Putamen (tissue), 1 donor: Measurements from ENCODE around the gene ZBTB20.
"Not testable (repeated sequence)": the region's sequence is repeated elsewhere in the genome, so short reads cannot be mapped to it uniquely, and the experiment has no call there.

Source experiments
- DNase-seq: peaks from one replicate; pipeline ENCODE4 v3.0.0-alpha.2; 2016; ENCODE audit warnings: low spot score

Gene ZBTB20

DNA sequence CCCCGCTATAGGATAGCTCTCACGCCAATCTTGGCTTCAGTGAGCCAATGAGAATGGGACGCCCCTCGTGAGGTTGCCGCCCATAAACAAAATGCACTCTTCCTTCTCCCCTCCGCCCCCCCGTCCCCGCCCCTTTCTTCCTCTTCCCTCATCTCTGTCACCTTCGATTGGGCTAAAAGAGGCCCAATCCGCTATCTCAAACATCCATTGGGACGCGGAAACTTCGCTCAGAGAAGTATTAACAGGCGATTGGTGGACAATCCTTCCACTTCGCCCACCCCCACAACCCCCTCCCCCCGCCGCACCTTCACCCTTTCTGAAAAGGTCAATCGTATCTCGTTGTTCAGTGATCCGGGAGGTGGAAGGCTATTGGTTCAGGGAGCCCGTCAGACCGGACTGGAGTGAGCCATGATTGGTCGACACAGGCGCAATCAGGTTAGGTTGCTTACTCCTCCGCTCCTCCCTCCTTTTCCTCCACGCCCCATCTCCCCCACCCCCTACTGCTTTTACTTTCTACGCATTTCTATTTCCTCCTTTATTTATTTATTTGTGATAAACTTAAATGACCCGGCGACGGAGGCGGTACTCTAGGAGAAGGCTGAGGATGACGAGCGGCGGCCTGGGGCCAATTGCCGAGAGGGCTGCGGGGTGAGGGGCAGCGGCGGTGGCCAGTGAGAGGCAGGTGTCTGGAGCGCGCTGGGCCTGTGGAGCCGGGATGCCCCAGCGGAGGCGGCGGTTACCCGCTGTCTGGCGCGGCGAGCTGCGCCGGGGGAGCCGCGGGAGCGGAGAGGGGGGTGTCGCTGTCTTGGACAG, 447 bp upstream of the ZBTB20 start:
- peak; percentile 100 for DNase-seq

DNA sequence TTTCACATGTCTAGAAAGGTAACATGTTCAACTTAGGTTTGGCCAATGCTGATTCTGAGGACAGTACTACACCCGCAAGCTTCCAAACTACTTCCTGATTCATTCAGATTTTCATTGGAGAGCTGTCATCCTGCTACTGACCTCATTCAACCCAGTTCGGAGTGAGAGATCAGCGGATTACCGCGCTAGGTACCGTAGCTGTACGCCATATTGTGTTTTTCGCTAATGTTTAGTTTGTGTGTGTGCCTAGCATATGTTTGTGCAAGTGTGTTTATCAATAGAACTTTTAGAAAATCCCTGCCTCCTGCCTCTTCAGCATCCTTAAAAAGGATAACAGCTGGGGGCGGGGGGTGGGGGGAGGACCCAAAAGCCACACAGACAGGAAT, 1.1 kb downstream of the ZBTB20 start:
- DNase-seq: peak; percentile 58

DNA sequence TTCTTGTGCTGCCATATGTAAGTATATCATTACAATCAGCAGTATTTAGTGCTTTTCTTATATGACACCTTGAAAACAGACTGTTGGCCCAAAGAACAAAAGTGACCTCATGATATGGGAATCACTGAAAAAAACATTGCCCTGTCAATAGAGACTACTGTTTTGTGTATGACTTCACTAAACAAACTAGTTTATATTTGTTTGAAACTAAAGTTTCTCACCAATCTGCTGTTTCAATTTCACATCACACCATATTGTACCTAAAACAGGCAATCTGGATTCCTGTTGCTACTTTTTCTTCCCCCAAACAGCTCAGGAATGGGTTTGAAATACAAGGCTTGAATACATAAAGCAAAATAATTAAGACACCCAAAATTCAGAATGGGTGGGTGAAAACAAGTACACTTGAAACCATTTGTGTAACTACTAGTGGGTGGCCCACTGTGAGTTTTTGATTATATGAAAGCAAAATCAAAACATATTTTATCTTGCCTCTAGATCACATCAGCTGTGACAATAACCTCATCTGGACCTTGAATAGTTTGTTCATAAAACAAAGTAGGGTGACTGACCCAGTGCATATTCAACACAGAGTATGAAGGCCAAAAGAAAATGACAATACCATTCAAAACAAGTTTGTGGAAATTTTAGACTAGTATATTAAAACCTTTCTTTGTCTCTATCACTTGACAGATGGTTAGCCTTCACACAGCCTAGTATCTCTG, 5.9 kb downstream of the ZBTB20 start:
- no peak for DNase-seq

DNA sequence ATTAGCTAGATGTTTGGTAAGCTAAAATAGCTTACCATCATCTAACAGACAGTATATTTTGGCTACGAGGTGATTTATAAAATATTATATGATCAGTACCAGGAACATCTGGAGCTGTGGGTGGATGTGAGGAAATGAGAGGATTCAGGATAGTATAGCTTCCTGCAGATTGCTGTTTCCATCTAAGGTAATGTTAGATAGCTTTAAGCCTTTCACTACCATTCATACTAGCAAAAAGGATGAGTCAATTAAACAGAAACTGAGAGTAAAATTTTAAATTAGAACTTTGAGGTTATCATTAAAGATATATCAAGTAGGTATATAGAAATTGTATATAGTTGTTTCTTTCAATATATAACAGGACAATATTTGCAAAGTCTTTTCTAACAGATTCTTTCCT, 8.0 kb downstream of the ZBTB20 start:
- no peak for DNase-seq

DNA sequence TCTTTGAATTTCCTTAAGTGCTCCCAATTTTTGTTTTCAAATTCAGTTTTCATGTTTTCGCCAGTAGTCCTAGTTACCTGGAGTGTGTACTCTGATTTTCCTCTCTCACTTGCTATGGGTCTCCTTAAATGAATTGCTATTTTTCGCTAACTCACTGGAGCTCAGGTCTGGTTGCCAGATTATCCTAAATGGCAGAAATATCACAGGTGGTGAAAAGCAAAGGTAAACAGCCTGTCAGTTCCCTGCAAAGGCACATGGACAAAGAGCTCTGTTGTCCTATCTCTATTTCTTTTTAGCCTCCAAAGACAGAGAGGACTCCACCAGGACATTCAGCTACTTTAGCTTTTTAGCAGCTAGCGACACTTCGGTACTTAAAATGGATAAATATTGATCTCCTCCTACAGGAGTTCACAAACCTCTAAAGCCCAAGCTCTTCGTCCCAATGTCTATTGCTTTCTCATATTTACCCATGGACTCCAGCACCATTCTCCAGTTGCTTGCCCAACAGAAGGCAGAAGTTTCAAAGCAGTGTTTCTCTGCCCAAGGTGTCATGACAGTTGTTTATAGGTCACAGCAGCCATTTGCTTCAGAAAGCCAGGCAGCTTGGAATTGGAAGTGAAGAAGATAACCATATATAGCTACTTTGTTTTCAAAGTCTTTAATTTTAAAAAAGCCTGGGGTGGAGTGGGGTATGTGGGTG, 12.3 kb downstream of the ZBTB20 start:
- DNase-seq: no peak

DNA sequence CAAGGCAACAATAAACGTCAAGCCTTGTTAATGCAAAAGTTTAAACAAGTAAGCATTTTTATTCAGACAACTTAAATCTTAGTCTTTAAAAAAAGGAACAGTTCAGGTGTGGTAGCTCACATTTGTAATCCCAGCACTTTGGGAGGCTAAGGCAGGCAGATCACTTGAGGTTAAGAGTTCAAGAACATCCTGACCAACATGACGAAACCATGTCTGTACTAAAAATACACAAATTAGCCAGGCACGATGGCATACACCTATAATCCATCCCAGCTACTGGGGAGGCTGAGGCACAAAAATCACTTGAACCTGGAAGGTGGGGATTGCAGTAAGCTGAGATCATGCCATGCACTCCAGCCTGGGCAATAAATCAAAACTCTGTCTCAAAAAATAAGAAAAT, 19.9 kb downstream of the ZBTB20 start:
- DNase-seq: no peak

DNA sequence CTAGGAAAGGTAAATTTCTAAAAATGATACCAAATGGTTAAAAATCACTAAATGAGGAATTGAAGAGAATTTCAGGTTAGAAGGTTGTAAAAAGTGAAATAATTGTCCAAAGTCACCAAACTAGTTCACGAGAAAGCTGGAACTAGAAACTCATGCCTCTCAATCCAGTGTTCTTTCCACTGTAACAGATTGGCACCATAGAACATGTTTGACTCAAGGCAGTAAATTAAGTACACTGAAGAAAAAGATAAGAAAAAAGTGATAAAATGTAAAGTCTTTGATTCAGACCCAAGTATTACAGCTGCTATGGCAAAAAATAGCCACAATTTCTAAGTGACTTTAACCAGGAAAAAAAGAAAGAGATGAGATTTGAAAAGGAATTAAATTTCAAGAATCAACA, 26.5 kb downstream of the ZBTB20 start:
- no peak for DNase-seq

DNA sequence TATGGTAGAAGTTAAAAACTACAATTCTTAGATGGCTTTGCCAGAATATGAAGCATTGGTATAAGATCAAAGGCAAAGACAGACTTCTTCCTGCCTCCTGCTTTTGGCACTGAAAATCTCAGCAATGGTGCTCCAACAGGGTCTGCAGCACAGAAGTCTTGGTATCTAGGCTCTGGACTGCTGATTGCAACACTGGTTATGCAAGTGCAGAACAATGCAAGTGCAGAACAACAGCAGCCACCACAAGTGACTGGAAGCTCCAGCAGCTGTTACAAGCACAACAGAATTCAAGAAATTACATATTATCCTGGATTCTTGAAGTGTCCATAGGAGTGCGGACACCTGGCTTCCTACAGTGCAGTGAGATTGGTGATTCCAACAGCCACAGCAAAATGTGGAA, 33.7 kb downstream of the ZBTB20 start:
- DNase-seq: no peak

DNA sequence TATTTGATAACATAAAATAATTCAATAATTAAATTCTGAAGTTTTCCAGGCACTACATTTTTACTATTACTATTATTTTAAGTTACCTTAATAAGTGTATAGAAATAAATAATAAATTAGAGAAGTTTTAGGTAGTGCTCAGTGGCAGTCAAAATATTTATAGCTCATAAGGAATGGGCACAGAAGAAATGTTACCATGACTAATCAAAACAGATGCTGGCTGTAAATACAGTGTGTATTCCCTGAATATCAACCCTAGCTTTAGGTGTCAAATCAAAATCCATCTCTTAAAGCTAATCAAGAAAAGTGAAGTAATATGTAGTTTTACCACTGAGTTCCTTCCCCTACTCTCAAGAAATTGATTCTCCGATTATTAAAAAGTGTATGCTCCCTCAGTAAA, 35.5 kb downstream of the ZBTB20 start:
- DNase-seq: no peak

DNA sequence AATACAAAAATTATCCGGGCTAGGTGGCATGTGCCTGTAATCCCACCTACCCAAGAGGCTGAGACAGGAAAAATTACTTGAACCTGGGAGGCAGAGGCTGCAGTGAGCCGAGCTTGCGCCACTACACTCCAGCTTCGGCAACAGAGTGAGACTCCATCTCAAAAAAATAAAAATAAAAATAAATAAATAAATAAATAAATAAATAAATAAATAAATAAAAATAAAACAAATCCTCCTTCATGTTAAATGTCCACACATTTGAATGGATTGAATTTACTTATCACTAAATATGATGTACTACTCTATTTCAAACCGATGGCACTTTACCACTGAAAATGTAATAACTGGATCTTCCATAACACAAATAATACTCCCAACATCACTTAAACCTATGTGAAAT, 36.3 kb downstream of the ZBTB20 start:
- DNase-seq: no peak

DNA sequence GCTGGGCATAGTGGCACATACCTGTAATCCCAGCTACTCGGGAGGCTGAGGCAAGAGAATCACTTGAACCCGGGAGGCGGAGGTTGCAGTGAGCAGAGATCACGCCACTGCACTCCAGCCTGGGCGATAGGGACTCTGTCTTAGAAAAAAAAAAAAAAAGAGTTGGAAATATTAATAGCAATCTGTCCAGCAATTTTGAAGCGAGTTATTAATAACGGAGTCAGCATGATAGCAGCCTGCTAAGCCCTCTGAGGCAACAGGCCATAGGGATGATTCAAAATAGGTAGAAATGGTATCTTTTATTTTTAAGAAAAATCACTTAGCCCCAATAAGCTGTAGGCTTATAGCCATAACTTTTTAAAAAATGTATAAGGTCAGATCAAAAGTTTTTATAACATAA, 37.0 kb downstream of the ZBTB20 start:
- not testable (repeated sequence) for DNase-seq

DNA sequence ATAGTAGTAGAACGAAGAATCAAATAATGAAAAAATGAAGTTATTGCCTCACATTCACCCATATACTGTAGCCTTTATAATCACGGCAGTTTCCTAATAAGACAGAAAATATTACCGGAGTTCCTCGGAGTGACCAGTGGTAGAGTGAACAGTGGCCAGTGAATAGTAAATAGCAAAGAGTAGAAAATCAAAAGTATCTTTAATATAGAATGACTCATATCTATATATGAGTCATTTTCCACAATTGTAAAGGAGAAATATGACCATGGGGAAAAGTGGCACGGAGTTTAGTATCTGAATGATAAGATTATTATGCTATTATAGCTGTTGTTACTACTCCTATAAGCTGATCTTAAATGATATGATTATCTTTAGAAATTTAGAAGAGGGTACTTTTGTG, 38.5 kb downstream of the ZBTB20 start:
- DNase-seq: no peak

DNA sequence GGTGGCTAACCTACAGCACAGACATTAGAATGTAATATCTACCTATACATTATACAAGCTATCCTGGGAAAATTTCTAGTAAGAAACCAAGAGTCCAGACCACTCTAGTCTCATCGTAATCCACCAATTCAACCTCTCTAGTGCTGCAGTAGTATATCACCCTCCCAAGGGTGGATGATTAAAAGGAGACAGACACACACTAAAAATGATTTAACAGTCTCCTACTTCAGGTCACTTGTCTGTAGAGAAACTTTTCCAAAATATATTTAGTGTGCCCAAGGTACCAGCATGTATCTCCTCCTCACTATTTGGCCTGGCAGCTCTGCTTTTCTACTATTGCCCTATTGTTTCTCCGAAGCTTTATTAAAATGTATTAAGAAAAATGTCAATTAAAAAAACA, 45.0 kb downstream of the ZBTB20 start:
- DNase-seq: no peak

DNA sequence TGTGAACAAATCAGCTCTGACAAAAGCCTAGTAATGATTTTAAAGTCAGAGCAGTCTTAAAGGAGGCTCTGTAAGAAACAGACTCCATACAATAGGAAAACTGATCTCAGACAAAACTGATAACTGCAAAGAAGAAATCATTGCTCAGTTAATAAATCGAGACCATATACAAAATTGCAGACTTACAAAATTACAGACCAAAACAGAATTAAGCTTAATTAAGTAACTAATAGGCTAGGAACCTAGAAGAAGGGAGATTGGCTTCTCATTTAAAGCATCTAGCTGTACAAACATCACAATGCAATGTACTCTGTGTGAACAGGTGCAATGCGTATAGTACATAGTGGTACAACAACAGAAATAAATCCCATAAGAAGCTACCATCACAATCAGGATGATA, 46.3 kb downstream of the ZBTB20 start:
- DNase-seq: no peak

DNA sequence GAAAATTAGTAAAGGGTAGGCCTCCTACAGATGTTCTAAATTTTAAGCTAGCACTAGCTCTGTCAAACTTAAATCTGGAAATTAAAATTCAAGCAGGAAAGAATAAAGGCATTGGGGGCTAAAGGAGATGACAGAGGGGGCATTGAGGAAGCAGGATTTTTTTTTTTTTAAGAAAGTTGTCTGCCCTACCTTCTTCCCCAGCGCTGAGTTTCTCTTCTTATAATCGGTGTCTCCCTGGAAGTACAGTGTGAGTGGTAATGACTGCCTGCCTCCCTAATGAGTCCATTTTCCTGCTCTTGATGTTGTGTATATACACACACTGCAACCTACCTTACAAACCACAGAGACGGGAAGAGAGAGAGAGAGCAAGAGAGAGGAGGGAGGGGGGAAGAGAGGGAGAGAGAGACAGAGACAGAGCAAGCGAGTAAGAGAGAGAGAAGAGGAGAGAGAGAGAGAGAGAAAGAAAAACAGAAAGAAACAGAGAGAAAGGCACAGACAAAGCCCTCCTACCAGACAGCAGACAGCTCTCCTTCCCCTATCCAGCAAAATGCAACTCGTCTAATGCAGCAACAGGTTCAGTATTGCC, 47.0 kb downstream of the ZBTB20 start:
- DNase-seq: peak; percentile 70

DNA sequence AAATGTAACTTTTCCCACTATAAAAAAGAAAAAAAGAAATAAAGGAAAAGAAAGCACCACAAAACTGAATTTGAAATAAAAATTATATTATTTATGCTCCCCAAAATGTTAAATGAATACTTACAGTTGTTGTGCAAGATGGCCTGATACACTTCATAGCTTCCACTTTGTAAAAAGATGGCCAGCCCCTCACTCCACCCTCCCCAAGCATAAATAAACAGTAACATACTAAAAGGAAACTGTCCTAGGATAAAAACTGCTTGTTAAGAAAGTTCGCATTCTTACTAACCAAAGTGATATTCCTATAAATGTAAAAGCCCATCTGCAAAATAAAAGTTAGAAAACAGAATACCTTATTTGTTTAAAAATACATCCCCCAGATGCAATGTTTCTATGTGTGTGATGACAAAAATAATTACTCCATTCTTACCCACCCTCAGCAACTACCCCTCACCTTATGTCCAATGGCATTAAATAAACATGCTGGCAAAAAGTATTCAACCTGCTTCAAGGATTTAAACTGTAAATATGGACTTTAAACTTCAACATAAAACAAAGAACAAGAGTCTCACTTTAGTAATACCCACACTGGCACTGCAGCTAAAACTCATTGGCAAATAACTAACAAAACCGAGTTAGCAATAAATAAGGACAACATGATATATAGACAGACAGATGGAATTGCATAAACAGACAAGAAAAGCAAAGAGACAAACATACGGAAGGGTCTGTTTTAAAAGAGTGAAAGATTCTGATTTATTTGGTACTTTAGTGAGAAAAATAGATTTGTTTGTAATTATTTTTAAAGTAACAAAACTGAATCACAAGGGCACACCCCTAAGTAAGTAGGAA, 47.7 kb downstream of the ZBTB20 start:
- DNase-seq: no peak

DNA sequence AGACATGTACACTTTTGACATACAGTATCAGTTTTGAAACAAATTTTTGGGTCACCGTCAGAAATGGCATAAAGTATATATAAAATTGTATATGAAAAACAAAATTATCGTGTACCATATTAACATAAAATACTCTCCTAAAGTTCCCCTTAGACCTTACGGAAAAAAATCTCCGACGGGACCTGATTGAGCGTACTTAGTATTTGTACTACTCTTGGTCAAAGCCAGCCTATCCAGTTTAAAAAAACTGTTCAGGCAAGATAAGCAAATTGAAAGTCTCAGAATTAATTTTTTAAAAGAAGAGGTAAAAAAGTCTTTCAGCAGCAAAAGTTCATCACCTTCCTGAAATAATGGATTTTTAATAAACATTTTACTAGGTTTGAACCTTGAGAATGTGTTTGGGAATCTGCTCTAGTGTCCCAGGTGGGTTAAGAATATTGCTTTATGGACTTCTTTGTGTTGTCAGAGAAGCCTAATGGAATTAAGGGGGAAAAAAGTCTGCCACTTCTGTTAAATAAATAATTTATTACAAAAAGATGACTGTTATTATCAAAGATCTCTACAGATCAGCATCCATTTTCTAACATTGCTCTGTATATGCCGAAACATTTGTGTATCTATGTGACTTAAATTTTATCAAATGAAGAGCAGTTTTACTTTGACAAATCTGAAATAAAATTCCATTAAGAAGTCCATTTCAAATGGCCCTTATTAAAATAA, 48.6 kb downstream of the ZBTB20 start:
- no peak for DNase-seq

DNA sequence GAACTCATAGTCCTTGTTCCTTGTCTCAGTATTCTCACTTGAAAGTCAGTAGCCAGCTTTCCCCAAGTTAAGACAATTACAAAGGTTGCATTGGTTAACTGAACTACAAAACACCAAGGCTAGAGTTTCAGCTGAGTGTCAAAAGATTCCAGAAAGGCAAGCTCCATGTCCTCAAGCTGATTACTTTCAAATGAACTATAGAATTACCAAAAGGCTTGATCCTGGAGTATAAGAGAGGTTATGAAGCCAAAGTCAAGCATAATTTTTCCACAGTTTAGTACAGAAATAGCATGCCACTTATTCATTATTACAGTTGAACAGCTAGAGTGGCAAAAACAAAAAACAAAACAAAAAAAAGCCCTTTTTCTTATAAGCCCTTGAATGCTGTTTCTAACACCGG, 51.9 kb downstream of the ZBTB20 start:
- DNase-seq: no peak

DNA sequence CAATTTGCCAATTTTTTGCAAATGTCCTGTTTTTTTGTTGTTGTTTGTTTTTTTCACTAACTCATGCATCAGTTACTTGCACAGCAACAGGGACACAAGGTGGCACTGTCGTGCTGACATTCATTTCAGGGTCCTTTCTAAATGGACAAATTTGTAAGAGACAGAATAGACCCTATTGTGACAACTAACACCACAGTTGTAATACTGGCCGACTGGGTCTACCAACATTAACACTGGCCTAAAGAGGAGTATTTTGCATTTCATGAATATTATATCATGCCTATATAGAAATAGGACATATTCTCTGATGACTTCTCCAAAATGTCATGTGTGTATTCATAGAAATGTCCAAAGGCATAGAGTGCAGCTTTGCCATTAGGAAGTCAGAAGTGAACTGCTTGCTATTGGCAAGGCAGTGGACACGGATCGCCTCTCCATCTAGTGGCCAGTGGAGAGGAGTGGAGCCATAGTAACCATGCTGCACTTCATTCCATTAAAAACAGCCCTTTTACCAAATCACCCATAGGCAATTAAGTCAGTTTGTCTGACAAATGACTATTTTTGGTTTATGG, 54.8 kb downstream of the ZBTB20 start:
- DNase-seq: peak; percentile 90

DNA sequence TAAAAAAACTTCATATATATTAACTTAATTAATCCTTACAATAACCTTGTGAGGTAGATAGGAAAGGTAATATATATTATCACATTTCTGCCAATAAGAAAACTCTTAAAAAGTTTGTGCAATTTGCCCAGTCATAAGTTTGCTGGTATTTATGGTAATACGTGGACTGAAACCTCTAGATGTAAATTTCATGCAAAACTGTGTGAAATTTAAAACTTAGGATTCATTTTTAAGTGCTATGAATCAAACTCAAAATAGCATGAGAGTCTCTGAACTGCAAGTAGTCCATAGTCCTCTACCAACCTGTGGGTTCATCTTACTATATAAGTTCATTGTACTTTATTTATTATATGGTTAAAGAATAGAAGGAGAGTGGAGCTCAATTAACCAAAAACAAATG, 56.4 kb downstream of the ZBTB20 start:
- no peak for DNase-seq

DNA sequence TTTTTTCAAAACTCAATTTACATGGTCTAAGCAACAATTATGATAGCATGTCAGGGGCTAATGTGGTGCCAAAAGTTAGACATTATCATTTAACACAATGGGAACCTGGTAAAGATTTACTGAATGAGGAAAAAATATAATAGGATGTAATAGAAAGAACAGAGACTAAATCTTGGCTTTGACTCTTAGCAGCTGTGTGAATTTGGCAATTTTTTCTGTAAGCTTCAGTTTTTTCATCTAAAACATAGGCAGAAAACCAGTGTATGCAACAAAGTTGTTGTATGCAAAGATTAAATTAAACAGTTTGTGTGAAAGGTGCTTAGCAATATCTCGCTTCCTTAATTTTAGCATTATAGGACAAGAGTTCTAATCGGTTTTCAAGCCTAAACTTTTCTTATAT, 57.6 kb downstream of the ZBTB20 start:
- no peak for DNase-seq
